Measurements from ENCODE around the gene NAALADL2.

Gene NAALADL2

DNA sequence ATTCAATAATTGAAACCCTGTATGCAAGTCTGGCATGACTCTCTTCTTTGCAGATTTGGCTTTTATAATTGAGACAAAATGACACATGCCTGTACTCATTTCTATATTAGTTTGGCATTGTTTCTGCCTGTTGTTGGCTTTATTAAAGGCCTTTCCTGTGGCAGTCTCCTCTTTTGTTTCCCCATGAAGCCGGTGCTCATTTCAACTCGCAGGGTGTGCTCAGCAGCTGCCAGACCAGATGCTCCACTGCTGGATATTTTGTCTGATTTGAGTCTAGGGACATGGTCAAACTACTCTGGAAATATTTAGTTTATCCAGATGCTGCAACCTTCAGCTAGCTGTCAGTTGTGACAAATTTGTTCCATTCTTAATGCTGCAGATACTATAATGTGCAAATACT is 445.3 kb downstream of the NAALADL2 start:
- no peak for DNase-seq (ENCODE audit: low read depth, low spot score)

DNA sequence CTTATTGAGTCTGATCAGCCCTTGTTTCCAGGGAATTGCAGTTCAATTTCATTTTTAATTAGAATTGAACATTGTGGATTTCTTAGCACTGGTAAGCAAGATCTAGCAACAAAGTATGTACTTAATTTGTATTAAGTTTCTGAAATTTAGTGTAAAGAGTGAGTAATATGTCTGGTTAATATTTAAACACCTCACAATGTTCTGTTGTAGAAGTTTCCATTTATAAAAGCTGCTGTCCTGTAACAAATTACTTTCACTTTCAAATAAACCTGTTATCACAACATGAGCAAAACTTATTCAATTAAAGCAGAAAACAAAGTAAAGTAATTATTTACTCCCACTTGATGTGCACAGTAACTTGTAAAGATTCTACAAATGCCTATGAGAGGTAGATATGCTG is 448.5 kb downstream of the NAALADL2 start:
- no peak for DNase-seq (ENCODE audit: low read depth, low spot score)

DNA sequence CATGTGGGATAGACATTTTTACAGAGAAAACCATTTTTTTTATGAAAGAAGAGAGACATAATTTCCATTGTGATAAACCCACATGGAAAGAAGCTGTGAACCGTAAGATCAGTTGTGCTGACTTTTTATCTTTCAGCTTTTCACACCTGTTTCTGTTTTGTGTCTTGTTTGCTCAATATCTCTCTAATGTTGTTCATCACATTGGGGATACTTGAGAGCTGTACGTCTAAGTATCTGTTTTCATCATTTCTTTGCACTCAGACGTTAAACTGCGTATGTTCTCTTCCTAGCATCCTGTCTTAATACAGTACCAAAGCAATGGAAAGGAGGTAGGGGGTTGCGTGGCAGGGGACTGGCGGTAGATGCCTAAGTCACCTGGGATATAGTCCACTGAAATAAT is 449.0 kb downstream of the NAALADL2 start:
- DNase-seq (ENCODE audit: low read depth, low spot score): no peak

DNA sequence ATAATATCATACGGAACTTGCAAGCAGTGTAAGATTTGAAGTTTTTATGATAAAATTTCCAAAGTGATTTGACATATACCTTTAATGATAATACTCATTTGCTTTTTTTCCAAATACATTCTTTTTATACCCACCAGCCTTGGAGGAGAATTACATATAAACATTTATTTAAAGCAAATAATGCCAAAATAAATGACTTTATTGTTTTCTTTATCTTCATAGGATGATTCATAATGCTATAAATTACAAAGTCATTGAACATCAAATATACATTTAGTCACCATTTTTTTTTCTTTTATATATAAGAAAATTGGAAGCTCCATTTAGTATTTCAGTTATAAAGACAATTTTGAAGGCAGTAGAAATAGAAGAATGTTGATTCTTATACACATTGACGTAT is 450.9 kb downstream of the NAALADL2 start:
- no peak for DNase-seq (ENCODE audit: low read depth, low spot score)

DNA sequence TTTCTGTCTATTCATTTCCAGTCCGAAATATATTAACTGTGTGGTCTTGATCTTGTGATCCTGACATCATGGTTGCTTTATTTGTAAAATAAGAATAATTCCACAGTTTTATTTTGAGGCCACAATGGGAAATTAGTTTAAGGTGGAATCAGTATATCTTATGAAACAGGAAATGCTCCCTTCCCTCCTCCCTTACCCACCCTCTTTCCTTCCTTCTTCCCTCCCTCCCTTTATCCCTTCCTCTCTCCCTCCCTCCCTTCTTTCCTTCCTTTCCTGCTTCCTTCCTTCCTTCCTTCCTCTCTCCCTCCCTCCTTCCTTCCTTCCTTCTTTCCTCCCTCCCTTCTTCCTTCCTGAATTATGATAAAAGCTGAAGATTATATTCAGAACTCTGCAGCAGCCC is 452.3 kb downstream of the NAALADL2 start:
- no peak for DNase-seq (ENCODE audit: low read depth, low spot score)

DNA sequence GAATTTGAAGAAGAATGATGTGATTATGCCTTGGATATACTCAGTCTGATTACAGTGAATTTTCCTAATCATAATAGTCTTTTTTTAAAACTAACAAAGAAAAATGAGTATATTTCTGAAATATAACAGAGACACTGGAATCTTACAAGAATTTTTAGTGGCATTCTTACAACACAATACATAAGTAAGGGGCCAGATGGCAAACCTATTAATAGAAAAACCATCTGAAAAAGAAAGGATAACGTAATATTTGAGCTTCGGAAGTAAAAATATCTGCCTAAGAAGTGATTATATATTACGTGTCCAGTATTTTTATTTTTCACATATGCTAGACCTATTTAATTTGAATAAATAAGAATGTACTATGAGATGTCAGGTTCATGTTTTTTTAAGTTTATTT is 452.8 kb downstream of the NAALADL2 start:
- DNase-seq (ENCODE audit: low read depth, low spot score): no peak

DNA sequence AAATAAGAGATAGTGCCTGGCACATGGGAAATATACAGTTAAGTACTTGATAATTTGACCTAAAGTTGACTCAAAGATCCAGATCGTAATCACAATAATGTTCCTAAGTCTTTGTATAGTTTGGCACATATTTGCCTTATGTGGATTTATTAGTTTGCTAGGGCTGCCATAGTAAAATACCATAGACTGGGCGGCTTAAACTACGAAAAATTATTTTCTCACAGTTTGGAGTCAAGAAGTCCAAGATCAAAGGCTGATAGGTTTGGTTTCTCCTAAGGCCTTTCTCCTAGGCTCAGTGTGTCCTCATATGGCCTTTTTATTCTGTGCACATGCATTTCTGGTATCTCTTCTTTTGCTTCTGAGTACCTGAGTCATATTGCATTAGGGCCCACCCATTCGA is 453.7 kb downstream of the NAALADL2 start:
- no peak for DNase-seq (ENCODE audit: low read depth, low spot score)

DNA sequence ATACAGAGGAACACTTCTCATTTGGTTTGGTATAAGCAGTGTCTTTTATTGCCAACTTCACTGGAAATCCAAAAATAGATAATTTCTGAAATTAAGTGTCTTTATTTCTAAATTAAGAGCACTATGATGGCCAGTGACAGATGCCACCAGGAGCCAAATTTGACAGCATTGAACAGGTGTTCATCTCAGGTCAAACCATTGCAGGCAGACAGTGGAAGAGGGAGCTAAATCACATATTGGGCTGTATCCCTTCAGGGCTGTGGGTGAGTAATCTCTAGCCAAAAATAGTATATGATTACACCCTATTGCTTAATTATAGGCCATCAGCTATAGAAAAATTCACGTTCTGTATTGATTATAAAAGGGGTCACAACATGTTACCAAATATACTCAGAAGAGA is 457.7 kb downstream of the NAALADL2 start:
- no peak for DNase-seq (ENCODE audit: low read depth, low spot score)

DNA sequence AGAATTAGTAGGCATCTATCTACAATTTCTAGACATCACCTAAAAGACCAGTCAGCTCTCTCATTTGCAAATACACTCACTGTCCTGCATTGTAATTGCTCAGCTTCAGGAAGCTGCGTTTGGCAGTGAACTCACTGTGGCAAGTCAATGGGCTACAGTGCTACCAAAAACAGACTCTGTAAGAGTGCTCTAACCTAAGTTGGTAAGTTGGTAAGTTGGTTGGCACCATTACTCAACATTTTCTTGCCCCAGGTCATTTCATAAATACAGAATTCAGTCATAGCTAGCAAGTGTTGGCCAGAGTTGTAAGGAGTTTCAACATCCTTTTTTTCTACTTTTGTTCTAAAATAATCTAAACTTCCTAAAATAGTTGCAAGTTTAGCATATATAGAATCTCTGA is 466.3 kb downstream of the NAALADL2 start:
- DNase-seq (ENCODE audit: low read depth, low spot score): no peak

DNA sequence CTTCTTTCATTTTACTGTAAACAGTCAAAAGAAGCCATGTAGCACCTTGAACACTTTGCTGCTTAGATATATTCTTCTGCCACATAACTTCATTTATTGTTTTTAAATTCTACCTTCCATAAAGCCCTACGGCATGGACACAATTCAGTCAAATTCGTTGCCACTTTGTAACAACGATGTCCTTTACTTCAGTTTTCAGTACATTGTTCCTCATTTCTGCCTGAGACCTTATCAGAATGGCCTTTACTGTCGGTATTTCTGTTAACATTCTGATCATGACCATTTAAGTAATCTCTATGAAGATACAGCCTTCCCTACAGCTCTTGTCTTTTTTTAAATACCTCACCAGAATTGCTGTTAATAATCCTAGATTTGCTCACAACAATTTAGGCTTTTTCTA is 466.9 kb downstream of the NAALADL2 start:
- no peak for DNase-seq (ENCODE audit: low read depth, low spot score)

DNA sequence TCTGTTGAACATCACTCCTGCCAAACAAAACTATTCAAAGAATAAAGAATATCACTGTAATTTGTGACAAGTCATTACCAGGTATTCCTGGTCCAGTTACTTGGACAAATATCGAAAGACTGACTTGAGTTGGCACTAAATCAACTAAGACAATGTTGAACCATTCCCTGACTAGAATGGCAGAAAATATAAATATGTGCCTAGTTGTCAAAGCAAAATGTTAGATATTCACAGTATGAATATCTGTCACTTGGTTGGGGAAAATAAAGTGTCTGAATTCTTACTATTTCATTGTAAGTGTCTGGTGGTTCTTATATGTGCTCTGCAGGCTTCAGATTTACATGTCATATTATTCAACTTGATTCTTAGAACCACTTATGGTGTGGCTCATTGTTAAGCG is 470.2 kb downstream of the NAALADL2 start:
- DNase-seq (ENCODE audit: low read depth, low spot score): no peak

DNA sequence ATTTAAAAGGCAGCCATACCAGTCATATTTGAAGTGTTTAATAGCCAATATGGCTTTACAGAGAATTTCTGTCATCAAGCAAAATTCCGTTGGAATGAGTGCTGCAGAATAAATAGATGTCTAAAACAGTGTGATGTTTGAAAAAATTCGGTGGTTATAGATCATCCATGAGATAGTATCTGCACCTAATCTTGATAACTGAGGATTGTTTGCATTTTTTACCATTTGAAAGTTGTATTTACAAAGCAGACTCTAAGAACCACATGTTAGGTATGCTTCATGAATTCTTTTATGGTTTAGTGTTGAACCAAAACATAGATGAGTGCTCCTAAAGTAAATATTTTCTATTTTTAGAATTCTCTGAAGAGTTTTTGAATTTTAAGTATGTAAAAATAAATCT is 476.1 kb downstream of the NAALADL2 start:
- no peak for DNase-seq (ENCODE audit: low read depth, low spot score)

DNA sequence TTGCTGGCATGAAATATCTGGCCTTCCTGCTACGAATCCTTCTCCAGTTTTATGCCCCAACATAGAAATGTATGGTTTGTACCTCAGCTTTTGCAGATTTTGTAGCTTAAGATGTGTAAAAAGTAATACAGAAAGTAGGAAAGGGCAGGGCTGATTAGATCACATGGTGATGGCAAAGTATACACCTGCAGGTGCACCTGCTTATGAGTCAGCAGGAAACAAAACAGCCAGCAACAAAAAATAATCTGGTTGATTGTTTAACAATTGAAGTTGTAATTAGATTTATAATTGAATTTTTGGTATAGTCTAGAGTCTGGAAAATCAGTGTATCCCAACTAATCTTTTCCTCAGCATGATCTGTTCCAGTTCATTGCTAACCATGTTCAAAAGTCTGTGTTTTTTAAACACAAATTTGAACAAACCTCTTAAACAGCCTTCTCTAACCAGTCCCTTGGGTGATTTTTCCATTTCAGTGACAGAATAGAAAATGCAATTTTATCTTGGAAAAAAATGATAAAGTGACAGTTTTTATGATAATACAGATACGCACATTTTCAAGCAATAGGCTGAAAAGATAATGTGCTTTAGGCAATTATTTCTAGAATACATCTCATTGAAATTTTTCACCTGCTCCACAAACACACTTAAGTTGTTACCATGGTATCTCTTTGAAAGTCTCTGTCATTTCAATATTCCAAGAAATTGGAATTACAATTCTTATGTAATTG is 477.4 kb downstream of the NAALADL2 start:
- DNase-seq (ENCODE audit: low read depth, low spot score): no peak

DNA sequence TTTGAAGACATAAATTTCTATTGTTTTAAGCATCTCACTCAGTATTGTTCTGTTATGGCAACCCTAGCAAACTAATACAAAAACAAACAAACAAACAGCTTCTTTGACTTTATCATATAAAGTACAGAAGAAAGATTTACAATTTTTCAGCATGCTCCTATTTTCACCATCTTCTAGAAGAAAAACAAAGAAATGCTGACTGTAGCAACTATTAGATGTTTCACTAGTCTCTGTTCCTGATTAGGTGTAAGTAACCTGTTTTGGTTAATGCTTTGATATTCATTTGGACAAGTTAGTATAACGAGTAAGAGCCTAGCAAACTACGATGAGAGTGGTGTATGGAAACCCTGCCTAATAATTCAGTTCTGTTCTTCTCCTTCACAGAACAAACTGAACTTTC is 478.5 kb downstream of the NAALADL2 start:
- DNase-seq (ENCODE audit: low read depth, low spot score): no peak

DNA sequence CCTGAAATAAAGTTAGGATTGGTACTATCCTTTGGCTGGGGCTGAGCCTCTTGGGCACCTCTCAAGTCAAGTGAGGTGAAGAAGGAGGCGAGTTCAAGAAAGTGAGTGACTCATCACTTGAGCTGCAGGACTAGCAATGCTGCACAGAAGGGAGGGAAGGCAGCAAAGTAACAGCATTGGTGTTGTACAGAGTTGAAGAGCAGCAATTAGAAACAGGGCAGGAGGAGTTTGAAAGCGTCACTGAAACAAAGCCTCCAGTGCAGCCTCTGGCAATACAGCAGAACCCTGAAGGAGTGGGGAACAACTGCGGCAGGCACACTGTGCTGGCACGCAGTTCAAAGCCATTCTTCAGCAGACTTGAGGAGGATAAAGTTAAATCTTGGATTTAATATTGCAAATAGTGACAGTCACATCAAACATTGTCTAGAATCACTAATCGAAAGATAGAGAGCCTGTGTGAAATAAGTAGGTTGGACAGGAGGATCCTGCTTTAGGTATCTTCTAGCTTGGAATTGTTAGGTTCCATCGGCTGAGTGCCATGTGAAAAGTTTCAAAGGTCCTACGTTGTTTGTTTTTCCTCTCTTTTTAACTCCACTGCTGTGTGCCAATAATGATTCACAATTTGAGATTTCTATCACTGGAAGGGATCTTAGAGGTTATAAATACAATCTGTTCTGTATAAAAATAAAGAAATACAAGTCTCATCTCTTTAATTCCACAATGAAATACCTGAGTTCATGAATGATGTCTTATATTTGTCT is 479.8 kb downstream of the NAALADL2 start:
- DNase-seq (ENCODE audit: low read depth, low spot score): no peak

DNA sequence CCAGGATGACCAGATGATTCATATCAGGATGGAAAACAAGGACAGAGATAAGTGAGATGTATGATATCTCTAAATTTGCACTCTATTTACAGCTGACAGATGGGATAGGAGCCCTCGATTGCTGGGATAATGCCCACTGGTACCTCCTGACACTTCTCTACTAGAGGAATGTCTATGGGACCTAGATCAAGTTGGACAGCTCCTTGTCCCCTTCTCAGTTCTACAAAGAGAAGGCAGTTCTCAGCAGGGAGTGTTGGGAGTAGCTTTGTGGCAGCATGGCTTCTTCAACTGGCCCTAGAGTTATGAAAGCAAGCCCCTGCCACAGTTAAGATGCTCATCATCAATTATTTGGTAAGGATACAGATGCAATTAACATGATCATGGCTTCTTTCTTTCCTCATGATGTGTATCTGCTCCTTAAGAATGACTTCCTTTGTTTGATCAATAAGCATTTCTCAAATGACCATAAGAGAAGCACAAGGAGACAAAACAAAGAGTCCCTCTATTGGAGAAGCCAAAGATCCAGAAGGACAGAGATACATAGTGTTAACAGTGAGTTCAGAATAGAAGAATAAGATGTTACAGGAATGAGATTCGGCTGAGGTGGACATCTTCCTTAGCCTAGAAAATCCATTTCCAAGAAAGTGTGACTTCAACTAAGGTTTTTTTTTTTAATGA is 481.3 kb downstream of the NAALADL2 start:
- DNase-seq (ENCODE audit: low read depth, low spot score): no peak

DNA sequence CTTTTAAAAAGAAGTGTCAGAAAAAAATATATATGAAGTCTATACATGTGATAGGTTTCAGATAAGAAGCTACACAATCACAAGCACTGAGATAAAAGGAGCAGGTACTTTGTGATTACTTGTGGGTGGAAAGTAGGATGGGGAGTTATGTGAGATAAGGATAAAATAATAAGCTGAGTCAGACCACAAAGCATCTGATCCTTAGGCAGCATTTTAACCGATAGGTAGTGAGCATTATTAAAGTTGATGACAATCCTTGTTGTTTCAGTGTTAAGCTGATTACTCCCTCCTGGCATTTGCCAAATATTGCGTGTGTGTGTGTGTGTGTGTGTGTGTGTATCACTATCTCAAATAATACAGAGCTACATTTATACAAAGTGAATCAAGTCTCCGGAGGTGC is 483.1 kb downstream of the NAALADL2 start:
- DNase-seq (ENCODE audit: low read depth, low spot score): no peak

DNA sequence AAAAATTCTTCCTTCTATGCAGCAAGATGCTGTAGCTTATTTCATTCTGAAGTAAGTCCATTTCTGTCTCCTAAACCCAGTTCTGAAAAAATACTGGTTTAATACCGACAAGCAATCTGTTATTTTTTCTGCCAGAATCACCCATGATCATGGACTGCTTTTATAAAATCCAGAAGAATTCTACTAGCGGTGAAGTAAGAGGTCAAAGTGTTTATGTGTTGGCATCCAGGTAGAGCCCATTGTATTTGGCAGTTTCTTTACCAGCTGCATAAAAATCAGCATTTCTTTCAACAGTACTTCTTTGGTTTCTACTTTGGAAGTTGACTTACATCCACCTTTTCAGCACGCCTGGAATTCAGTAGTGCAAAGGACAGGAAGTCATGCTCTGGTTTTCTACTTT is 484.8 kb downstream of the NAALADL2 start:
- no peak for DNase-seq (ENCODE audit: low read depth, low spot score)

DNA sequence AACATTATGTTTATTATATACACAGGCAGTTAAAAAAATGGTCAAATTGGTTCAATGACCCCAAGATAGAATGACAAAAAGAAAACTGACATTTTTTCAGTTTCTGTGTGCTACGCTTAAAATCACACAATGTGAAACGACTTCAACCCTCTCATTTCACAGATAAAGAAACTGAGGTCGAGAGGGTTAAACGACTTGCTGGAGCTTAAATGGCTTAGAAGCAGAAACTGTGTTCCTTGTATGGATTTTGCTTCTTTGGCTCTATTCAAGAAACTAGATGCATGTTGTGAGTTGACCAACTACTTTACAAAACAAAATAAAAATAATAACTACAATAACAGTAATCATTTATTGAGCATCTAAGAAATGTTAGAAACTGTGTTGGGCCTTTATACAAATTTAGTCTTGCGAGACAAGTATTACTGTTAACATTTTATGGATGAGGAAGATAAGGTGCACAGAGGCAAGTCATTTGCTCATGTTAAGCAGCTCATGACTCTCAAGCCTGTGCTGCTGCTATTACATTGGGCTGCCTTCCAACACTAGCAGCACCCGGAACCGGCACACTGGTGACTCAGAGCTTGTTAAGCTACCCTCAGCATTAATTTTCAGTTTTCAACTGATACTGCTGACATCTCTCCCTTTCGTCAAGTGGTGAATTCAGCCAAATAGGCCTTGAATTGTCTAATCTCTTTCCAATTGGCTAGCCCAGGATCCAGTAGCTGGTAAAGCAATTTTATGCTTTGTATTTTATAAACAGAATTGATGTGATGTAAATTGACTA is 487.6 kb downstream of the NAALADL2 start:
- DNase-seq (ENCODE audit: low read depth, low spot score): no peak

DNA sequence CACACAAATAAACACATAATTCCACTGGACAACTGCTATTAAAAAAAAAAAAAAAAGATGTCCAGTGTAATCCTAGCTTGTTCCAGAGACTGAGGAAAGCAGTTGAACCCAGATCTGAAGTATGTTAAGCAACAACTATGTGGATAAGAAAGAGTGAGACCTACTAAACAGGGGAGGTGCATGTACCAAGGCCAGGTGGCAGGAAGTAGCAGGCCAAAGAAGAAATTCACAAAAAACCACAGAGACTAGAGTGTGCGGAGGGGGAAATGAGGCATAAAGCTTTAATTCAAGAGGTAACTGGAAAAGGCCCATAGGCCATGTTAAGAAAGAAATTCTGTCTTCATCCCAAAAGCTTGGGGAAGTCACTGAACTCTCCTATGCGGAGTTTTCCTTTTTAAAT is 490.0 kb downstream of the NAALADL2 start:
- DNase-seq (ENCODE audit: low read depth, low spot score): no peak

DNA sequence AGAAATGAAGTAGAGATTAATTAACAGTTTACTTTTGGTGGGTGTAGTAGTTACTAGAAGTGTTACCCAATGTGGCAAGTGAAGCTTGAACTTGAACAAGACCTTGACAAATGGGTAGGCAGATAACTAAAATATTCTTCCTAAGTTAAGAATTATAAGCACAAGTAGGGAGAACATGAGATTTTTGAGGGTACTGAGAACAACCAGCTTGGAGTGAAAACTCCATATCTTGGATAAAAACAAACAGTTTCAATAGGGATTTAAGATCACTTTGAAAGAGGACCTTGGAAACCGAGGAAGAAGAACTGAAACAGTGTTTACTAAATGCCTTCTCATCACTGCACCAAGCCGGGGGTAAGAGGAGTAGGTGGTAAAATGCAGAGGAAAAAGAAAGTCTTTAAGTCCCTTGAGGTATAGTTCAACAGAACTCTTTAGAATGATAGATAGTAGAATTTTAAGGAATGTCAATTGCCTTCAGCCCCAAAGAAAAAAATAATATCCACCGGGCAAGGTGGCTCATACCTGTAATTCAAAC is 496.7 kb downstream of the NAALADL2 start:
- no peak for DNase-seq (ENCODE audit: low read depth, low spot score)

DNA sequence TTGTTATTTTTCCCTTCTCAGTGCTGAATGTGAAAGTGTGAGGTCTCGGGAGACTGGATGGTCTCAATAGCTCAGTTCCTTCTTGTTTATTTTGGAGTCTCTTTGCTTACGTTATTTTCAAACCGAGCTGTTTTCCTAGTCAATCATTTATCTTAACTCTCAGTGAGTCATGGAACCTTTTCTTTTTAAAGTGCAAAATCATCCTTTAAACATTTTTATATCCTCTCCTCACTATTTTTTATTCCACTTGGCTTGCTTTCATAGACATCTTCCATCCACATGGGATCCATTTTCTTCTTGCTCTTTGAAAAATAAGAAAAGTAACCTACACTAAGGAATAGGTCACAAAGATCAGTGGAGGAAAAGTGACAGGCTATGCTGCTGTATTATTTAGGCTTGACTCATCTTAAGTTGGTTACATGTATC is 497.8 kb downstream of the NAALADL2 start:
- DNase-seq (ENCODE audit: low read depth, low spot score): no peak

All from activated naive CD8-positive, alpha-beta T cell treated with anti-CD3 and anti-CD28 coated beads, Interleukin-2, amount 50 U/mL, for 16 hours (primary cell).